ENCODE results near the gene CER1.
"Not testable (repeated sequence)": the region's sequence is repeated elsewhere in the genome, so short reads cannot be mapped to it uniquely, and the experiment has no call there.

CER1 gene

GRCh38 chr9:14713187-14713767, 9.3 kb downstream of the CER1 start:
- DNase-seq = no peak

DNA sequence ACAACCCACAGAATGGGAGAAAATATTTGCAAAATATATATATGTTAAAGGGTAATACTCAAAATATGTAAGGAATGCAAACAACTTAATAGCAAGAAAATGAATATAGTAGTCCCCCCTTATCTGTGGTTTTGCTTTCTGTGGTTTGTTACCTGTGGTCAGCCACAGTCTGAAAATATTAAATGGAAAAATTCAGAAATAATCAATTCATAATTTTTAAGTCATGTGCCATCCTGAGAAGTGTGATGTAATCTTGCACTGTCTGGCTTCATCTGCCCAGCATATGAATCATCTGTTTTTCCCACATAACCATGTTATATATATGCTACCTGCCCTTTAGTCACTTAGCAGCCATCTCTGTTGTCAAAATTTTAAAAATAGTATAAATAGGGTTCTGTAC, 11.7 kb downstream of the CER1 start:
- DNase-seq = no peak

- DNase-seq = no peak
Measured at GRCh38 chr9:14706530-14707140, 15.9 kb downstream of the CER1 start.

GRCh38 chr9:14705079-14705478, 17.5 kb downstream of the CER1 start:
- DNase-seq = no peak

GRCh38 chr9:14704281-14704680, 18.3 kb downstream of the CER1 start:
- DNase-seq = no peak

GRCh38 chr9:14702200-14702720, 20.3 kb downstream of the CER1 start:
- DNase-seq = peak; percentile 68

GRCh38 chr9:14693251-14693861, 29.2 kb downstream of the CER1 start, which contains the start of gene ZDHHC21:
Gene ZDHHC21 (minus strand): TSS chr9:14693432. CDS start chr9:14674340, 19,092 bp downstream.
- DNase-seq = no peak

- peak; percentile 8 for DNase-seq
Measured at GRCh38 chr9:14692470-14693250, 29.9 kb downstream of the CER1 start.

DNA sequence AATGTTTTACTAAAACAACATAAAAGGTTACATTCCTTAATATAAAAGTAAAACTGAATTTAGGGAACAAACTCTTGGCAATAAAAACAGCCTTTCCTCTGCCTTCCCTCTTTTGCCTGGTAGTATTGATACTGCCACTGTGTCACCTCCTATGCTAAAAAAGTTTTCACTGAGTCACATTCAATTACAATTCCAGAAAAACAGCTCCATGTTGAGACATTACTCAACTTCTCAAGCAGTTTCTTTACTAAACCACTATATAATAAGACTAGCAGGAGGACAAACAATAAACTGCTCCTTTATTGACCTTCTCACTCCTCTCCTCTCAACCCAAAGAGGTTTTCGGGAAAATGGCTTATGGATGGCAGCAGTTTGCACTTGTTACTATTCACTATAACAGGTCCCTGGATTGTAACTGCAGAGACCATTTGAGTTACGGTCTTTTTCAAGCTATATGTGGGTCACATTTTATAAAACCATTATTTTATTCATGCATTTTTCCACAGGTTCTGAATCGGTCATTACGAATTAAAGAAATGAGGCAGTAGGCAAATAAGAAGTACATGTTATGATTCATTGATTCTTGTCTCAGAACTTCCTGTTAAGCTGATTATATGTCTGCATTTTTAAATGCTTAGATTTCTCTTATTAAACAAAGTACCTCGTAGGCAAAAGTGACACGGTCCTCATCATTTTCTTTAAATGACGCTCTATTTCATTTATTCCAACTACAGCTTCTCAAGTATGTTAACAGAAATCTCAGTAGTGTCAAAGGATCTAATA, 31.4 kb downstream of the CER1 start:
- DNase-seq = no peak

DNA sequence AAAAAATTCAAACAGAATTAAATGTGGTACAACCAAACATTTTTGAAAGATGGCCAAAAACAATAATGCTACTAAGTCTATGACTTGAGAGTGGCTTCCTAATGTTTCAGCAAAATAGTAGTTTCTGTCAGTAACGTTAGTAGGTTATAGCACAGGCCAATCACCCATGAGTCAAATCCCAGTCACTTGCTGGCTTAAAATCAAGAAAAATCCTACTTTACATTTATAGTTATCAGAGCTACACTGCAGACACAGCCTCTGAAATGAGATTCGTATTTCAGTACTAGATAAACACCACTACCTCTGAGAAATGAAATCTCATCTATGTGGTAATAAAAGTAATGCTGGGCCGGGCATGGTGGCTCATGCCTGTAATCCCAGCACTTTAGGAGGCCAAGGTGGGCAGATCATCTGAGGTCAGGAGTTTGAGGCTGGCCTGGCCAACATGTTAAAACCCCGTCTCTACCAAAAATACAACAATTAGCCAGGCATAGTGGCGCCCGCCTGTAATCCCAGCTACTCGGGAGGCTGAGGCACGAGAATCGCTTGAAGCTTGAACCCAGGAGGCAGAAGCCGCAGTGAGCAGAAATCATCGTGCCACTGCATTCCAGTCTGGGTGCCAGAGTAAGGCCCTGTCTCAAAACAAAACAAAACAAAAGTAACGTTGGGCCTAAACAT, 35.4 kb downstream of the CER1 start:
- no peak for DNase-seq

DNA sequence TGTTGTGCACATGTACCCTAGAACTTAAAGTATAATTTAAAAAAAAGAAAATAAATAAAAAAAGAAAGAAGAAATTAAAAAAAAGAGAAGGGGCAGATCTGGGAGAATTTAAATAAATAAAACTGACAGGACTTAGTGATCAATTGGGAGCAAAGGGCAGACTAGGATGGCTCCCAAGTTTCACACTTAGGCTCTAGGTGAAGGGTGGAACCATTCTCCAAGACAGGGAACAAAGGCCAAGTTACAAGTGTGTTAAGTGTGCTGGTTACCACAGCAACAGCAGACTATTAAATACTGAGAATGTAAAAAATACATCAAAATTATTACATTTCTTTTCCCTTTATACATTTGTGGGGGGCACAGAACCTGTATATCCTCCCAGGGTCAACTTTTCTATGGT, 36.4 kb downstream of the CER1 start:
- no peak for DNase-seq

DNA sequence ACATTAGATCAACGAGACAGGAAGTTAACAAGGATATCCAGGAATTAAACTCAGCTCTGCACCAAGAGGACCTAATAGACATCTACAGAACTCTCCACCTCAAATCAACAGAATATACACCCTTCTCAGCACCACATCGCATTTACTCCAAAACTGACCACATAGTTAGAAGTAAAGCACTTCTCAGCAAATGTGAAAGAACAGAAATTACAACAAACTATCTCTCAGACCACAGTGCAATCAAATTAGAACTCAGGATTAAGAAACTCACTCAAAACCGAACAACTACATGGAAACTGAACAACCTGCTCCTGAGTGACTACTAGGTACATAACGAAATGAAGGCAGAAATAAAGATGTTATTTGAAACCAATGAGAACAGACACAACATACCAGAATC, 39.9 kb downstream of the CER1 start:
- not testable (repeated sequence) for DNase-seq

DNA sequence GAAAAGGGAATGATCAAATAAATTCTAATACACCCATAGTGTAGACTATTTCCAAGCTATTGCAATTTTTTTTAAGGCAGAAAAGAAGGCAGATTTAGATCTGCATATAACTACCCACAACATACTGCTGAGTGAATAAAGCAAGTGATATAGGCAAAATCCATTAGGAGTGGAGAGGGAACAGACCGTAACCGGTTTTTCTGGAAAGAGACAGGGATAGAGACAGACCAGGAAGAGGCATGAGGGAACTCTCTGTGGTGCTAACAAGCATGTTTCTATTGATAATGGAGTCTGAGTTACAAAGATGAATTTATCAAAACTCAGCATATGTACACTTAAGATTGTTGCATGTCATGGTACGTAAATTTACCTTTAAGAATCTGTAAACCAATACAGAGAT, 43.8 kb downstream of the CER1 start:
- DNase-seq = no peak

GRCh38 chr9:14677872-14678271, 44.7 kb downstream of the CER1 start:
- DNase-seq = no peak

- DNase-seq = no peak
Measured at GRCh38 chr9:14677396-14677795, 45.1 kb downstream of the CER1 start.

- DNase-seq = no peak
Measured at GRCh38 chr9:14674630-14675029, 47.9 kb downstream of the CER1 start.

GRCh38 chr9:14671377-14671776, 51.2 kb downstream of the CER1 start:
- no peak for DNase-seq

GRCh38 chr9:14670718-14671117, 51.8 kb downstream of the CER1 start:
- no peak for DNase-seq

Data from NCI-H1694 (cell line).